Activated CD4-positive, alpha-beta T cell treated with anti-CD3 and anti-CD28 coated beads for 4 hours (primary cell): Measurements from ENCODE around the gene DPP9.
A peak's percentile ranks its signal among the peaks of the same experiment; 100 is the strongest.
"Not testable (repeated sequence)": the region's sequence is repeated elsewhere in the genome, so short reads cannot be mapped to it uniquely, and the experiment has no call there.

Experiments
- DNase-seq, 2 donors: peaks; one replicate each; pipeline ENCODE4 v3.0.0-alpha.2; 2020

Gene DPP9

GRCh38 chr19:4684312-4685095, 39.1 kb downstream of the DPP9 start:
- DNase-seq = no peak

- no peak for DNase-seq
Observed at GRCh38 chr19:4682417-4683200, 41.0 kb downstream of the DPP9 start.

GRCh38 chr19:4680021-4680420, 43.6 kb downstream of the DPP9 start:
- not testable (repeated sequence) for DNase-seq

- DNase-seq = no peak
Observed at GRCh38 chr19:4678881-4679790, 44.5 kb downstream of the DPP9 start.

GRCh38 chr19:4676955-4677731, 46.5 kb downstream of the DPP9 start:
- DNase-seq = peak; percentile 19 to 28

- DNase-seq = no peak
Observed at GRCh38 chr19:4675346-4675745, 48.3 kb downstream of the DPP9 start.

- no peak for DNase-seq
Observed at GRCh38 chr19:4673726-4674125, 49.9 kb downstream of the DPP9 start.

- no peak for DNase-seq
Observed at GRCh38 chr19:4673216-4673615, 50.4 kb downstream of the DPP9 start.

- DNase-seq = no peak
Observed at GRCh38 chr19:4671185-4671851, 52.3 kb downstream of the DPP9 start.

GRCh38 chr19:4669723-4670480, 53.7 kb downstream of the DPP9 start, which contains the start of gene MYDGF:
Gene MYDGF, minus strand, starts transcription at chr19:4670342. Its CDS starts 8 bp downstream, at chr19:4670334.
- DNase-seq = peak; percentile 87 to 96

- no peak for DNase-seq
Observed at GRCh38 chr19:4664642-4665041, 59.0 kb downstream of the DPP9 start.

GRCh38 chr19:4662812-4663211, 60.8 kb downstream of the DPP9 start:
- no peak for DNase-seq

GRCh38 chr19:4662020-4662695, 61.5 kb downstream of the DPP9 start:
- DNase-seq = no peak

- DNase-seq = no peak
Observed at GRCh38 chr19:4660993-4661392, 62.6 kb downstream of the DPP9 start.

GRCh38 chr19:4660181-4660791, 63.4 kb downstream of the DPP9 start:
- no peak for DNase-seq

GRCh38 chr19:4657835-4658234, 65.8 kb downstream of the DPP9 start:
- DNase-seq = no peak

- no peak for DNase-seq
Observed at GRCh38 chr19:4657262-4657661, 66.4 kb downstream of the DPP9 start.

- DNase-seq = no peak
Observed at GRCh38 chr19:4656102-4656501, 67.5 kb downstream of the DPP9 start.

GRCh38 chr19:4654437-4655361, 68.9 kb downstream of the DPP9 start:
- no peak for DNase-seq
